Lower leg skin (tissue), 4 donors: ENCODE results near the gene IER5. TPM values are rescaled to one million over a fixed set of nuclear protein-coding genes. Genes with fewer than 3 reads are reported as not detected.

ENCODE experiments used
- DNase-seq, 2 donors: peaks; one replicate each; pipeline ENCODE4 v3.0.0-alpha.2; 2019; ENCODE audit warnings: low spot score in 2 of 2
- H3K4me3 ChIP-seq: fragments of 200-600 bp; sonication (generic); 2 replicates; pipeline ENCODE4 v1.5.1; 2017; ENCODE audit warnings: mild to moderate bottlenecking, low read depth; ENCODE audit not compliant: poor library complexity, severe bottlenecking
- POLR2A ChIP-seq, 2 donors: fragments of 450-650 bp; IDR thresholded peaks; one replicate each; pipeline ENCODE4 v1.6.1; 2016 to 2017; ENCODE audit warnings: antibody characterized with exemption in 2 of 2, mild to moderate bottlenecking in 1 of 2, moderate library complexity in 1 of 2
- WGBS, 2 donors: methylation state at CpG; one replicate each; pipeline ENCODE4 v1.1.5; 2018; 5-methylcytosine and 5-hydroxymethylcytosine counted together
- intact Hi-C: fragments of 100-400 bp; cut with DNase I; formaldehyde crosslinking; loops from one replicate; pipeline ENCODE4 v1.15.0; 2023; ENCODE audit warnings: low total_unique reads
- total RNA-seq, 4 donors: library from RNA; depleted of rRNA; stranded (reverse); fragments of >200 nt; gene quantifications; one replicate each; pipeline ENCODE4 v1.1.0, GENCODE V29; 2016
- TF ChIP-seq, protein P1 (sequence below), 3 donors: fragments of 450-650 bp; IDR thresholded peaks; one replicate each; pipeline ENCODE4 v1.5.1; 2016; ENCODE audit warnings: antibody characterized with exemption in 3 of 3, mild to moderate bottlenecking in 3 of 3, moderate library complexity in 2 of 3

The IER5 gene
- total RNA-seq, 4 donors from 2014 or later: 36.7 to 53.4 (median 48.3) TPM

DNA sequence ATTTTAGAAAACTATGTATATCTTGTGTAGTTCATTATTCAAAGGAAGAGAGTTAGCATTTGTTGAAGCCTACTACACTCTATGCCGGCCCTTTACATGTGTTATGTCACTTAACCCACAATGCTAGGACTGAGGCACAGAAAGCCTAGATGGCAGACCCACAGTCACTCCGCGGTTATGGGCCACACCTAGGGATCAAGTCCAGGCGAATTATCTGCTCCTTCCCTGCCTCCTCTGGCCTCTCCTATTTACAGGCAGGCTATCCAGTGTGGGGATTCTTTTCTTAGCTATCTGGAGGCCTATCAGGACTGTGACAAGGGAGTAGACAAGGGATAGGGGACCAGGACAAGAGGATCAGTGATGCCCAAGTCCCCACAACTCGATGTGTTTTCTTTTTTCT lies 33.0 kb downstream of the IER5 start:
- intact Hi-C loops: no loop called here
- TF ChIP-seq, protein P1, sequence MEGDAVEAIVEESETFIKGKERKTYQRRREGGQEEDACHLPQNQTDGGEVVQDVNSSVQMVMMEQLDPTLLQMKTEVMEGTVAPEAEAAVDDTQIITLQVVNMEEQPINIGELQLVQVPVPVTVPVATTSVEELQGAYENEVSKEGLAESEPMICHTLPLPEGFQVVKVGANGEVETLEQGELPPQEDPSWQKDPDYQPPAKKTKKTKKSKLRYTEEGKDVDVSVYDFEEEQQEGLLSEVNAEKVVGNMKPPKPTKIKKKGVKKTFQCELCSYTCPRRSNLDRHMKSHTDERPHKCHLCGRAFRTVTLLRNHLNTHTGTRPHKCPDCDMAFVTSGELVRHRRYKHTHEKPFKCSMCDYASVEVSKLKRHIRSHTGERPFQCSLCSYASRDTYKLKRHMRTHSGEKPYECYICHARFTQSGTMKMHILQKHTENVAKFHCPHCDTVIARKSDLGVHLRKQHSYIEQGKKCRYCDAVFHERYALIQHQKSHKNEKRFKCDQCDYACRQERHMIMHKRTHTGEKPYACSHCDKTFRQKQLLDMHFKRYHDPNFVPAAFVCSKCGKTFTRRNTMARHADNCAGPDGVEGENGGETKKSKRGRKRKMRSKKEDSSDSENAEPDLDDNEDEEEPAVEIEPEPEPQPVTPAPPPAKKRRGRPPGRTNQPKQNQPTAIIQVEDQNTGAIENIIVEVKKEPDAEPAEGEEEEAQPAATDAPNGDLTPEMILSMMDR (IDR thresholded peaks at IDR 0.05): no peak
- no peak for TF ChIP-seq POLR2A (IDR thresholded peaks at IDR 0.05)
- H3K4me3 ChIP-seq: no peak overlapping the region
- WGBS, 2 donors: 69 to 75% methylated on average over 5 of the region's 5 CpGs
- no peak for DNase-seq

GRCh38 chr1:181122222-181122621 lies 33.7 kb downstream of the IER5 start:
- intact Hi-C loops: no loop called here
- no peak for DNase-seq
- no peak overlapping the region for H3K4me3 ChIP-seq
- no peak for TF ChIP-seq POLR2A (IDR thresholded peaks at IDR 0.05)
- TF ChIP-seq, protein P1 (IDR thresholded peaks at IDR 0.05): no peak
- WGBS, 2 donors: 69 to 80% methylated on average over 5 of the region's 5 CpGs

DNA sequence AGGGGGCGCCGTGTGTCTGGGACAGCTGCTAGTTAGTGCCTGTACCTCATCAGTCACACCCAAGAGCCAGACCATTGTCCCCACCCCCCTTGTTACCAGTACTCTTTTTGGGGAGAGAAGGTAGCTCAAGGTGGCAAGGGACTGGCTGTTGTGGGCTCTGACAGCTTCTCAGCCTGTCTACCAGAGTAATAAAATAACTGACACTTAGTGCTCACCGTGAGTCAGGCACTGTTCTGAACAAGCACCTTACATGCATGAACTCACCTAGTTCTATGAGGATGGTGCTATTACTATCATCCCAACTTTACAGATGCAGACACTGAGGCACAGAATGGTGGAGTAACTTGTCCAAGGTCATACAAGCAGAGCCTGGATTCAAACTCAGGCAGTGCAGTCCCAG lies 34.7 kb downstream of the IER5 start:
- DNase-seq: no peak
- TF ChIP-seq POLR2A (IDR thresholded peaks at IDR 0.05): no peak
- TF ChIP-seq, protein P1 (IDR thresholded peaks at IDR 0.05): no peak
- intact Hi-C loops: no loop called here
- 88 to 94% methylated on average over 3 of the region's 3 CpGs for WGBS, 2 donors
- H3K4me3 ChIP-seq: no peak overlapping the region

DNA sequence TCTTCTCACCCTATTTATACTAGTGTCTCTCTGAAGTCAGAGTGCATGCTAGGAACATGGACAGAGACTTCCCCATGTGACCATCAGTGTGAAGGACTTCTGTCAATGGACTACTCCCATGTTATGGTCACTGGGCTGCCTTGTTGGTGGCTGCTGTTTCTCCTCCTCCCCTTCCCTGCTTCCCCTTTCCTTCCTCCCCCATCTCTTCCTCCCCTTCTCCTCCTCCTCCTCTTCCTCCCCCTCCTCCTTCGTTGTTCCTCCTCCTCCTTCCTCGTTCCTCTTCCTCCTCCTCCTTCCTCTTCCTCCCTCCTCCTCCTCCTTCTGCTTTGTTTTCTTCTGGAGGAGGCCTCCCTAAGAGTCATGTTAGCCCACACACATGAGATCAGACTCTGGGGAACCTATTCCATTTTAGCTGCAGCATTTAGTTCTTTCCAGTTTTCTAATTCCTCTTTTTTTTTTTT lies 35.8 kb downstream of the IER5 start:
- no peak for DNase-seq
- TF ChIP-seq, protein P1 (IDR thresholded peaks at IDR 0.05): no peak
- no peak for TF ChIP-seq POLR2A (IDR thresholded peaks at IDR 0.05)
- WGBS, 2 donors: 10 to 16% methylated on average over 2 of the region's 2 CpGs
- intact Hi-C loops: no loop called here
- H3K4me3 ChIP-seq: no peak overlapping the region

DNA sequence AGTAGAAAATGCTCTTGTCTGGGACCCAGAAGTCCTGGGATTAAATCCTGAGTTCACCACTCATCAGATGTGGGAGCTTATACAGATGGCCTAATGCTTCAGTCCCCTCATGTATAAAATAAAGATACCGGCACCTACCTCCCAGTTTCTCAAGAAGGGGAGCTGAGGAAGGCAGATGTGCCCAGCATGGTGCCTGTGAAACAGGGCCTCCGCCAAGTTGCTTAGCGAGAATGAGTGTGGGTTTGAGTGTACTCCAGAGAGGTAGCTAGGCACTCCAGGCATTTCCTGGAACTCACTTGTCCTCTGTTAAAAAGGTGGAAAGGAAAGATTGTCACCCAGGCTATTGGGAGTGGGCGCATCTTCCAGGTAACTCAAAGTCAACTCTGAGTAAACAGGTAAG lies 37.8 kb downstream of the IER5 start:
- DNase-seq: no peak

More for the DNA sequence above, 37.8 kb downstream of the IER5 start:
- WGBS, 2 donors: 67 to 68% methylated on average over 4 of the region's 4 CpGs
- no peak for TF ChIP-seq POLR2A (IDR thresholded peaks at IDR 0.05)
- TF ChIP-seq, protein P1 (IDR thresholded peaks at IDR 0.05): no peak
- H3K4me3 ChIP-seq: no peak overlapping the region
- intact Hi-C loops: no loop called here
